ENCODE measurements around the gene SNW1.
A peak's percentile ranks its signal among the peaks of the same experiment; 100 is the strongest.
"Not testable (repeated sequence)": the region's sequence is repeated elsewhere in the genome, so short reads cannot be mapped to it uniquely, and the experiment has no call there.

SNW1 gene

DNA sequence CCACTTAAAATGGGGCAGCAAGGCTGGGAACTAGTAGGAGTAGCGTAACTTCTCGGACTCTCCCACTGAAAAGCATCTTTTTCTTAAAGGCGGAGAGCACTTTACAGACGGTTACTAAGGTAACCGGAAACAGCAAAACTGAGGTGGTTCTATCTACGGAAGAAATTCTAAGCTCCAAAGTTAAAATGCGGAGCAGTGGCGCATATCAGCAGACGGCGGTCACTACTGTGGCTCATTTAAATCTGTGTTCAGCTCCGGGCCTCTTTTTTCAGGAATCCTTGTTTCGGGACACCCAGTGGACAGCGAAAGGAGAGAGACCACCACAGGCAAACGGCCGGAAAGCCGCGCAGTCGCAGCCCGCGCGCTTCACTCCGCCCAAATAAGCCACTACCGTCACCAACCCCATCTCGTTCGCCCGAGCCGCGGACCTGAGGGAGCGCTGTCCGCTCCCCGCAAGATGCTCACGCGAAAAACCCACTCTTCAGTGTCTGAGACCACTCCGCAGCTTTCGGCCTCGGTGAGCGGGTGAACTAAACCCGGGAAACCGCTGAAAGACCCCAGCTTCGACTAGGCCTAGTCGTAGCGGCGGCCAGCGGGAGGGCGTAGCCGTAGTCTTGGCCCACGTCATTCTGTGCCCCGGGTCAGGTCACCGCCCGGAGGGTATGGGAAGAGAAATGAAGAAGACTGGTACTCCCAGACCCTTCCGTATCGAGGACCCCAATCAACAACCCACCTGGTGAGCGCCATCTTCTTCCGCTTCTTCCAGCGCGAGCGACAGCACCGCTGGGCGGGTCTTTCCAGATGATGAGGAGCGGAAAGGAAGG lies at the start of gene SNW1:
TSS of gene SNW1 (minus strand) at position 776 of the 824 bp plus-strand sequence. CDS start at position 747, 29 bp downstream.
- no peak for DNase-seq

DNA sequence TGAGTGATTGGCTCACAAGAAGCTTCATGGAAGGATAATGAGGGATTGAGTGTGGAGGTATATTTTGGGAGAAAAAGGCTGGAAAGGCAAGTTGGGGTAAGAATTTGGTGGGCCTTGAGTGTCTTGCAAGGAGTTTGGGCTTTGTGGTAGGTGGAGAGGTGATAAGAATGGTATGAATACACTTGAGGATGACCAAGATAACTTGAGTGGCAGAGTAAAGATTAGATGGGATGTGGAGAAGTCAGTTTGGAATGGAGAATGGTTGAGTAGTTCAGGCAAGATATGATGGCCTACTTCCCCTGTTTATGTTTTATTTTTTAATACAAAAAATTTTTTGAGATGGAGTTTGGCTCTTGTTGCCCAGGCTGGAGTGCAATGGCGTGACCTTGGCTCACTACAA lies 48.1 kb upstream of the SNW1 start:
- DNase-seq, result no peak

DNA sequence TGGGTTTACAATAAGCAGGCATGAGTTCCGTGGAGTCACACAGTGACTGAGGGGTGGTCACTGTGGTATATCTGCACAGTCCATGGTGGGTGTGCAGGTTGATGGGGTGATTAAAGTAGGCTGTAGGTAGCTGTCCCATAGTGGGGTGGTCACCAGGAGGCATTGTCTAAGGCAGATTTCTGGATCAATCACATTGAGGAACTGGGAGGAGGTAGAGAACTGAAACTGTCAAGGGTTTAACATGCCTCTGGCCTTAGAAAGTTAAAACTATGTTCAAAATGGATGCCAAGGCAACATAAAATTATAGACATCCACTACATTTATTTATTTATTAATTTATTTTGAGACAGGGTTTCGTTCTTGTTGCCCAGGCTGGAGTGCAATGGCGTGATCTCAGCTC lies 47.3 kb upstream of the SNW1 start:
- DNase-seq, result no peak

DNA sequence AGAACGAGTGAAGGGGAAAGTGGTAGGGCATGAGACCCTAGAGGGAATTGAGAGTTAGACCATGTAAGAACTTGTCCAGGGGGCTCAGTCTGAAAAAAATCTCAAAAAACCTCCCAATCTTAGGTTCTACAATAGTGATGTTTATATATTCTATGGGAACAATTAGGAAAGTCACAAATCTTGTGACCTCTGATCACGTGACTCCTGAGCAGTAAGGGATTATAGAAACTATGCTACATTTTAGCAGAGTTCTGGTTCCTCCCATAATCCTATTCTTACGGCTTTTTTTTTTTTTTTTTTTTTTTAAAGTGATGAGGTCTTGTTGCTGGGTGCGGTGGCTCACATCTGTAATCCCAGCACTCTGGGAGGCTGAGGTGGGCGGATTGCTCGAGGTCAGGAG lies 44.8 kb upstream of the SNW1 start:
- DNase-seq, result no peak

DNA sequence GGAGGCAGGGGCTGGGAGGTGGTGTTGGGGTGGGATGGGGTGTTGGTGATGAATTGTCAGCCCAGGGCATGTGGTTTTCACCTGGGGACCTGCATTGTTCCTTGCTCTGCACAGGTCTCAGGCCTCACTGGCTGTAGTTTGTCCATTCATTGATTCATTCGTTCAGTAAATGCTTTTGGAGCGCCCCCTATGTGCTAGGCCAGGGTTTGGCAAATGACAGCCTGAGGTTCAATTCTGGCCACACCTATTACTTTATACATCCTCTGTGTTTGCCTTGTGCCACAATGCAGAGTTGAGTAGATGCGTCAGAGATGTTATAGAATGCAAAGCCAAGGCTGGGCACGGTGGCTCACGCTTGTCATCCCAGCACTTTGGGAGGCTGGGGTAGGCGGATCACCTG lies 43.6 kb upstream of the SNW1 start:
- no peak for DNase-seq

DNA sequence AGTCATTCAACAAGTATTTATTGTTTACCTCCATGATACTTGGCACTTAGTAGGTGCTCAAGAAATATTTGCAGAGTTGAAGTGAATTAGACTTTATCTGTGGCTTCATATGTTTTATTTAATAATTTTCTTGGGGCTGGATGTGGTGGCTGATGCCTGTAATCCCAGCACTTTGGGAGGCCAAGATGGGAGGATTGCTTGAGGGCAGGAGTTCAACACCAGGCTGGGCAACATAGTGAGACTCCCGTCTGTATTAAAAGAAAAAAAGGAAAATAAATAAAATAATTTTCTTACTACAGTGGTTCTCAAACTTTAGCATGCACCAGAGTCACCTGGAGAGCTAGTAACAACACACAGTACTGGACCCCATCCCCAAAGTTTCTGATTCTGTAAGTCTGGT lies 39.9 kb upstream of the SNW1 start:
- DNase-seq, result no peak

DNA sequence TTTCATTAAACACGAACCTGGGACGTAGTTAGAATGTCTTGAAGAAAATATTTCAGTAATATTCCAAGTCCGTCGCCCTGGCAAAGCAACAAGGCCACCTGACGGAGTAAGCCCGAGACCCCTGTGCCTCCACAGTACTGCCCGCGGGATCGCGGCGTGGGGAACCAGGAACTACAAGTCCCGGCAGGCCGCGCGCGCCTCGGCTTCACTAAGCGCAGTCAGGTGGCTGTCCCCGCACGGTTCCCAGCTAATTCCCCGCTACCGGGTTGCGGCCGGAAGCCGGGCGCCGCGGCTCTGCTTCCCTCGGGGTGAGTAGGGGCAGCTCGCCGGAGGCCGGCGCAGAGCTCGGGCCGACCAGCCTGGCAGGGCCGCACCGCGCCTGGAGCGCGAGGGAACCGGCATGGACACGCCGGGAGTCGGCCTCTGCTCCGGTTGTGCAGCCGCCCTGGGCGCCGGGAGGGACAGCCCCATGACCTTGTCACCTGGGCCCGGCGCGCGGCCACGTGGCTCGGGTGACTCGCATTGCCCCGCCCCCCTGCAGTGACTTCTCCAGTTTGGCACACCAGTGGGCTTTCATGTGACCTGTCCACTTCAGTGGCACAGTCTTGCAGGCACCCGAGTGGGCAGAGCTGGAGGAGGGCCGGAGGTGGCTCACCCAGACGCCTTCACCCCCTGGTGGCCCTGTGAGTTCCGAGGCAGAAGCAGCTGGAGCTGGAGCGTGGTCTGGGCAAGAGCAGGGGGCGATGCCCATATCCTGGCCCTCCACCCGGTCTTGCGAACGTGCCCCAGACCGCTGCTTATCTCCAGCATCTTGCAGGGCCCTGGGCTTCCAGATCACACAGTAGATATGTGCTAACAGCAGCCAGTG lies 39.1 kb upstream of the SNW1 start, which contains the start of gene ADCK1:
TSS of gene ADCK1 (plus strand) at position 247 of the 868 bp plus-strand sequence. CDS start 18,870 bp downstream, outside the sequence.
- DNase-seq, result peak; percentile 83

DNA sequence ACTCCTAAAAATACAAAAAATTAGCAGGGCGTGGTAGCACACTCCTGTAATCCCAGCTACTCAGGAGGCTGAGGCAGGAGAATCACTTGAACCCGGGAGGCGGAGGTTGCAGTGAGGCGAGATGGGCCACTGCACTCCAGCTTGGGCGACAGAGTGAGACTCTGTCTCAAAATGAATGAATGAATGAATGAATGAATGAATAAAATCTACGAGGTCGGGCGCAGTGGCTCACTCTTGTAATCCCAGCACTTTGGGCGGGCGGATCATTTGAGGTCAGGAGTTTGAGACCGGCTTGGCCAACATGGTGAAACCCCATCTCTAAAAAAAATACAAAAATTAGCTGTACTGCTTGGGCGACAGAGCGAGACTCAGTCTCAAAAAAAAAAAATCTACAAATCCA lies 38.5 kb upstream of the SNW1 start:
- DNase-seq, result not testable (repeated sequence)

DNA sequence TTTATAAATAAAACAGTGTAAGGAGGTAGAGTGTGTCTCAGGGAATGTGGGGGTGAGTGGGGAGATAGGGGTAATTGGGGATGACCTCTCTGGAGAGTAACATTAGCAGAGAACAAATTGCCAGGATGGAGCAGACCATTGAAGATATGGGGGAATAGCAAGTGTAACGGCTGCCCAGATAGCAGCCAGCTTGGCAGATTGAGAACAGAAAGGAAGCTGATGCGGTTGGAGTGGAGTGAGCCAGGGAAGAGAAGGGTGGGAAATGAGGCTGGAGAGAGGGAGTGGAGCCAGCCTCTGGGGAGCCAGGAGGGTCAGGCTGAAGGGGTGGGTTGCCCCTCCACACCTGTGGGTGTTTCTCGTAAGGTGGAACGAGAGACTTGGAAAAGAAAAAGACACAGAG lies 33.4 kb upstream of the SNW1 start:
- DNase-seq, result no peak

DNA sequence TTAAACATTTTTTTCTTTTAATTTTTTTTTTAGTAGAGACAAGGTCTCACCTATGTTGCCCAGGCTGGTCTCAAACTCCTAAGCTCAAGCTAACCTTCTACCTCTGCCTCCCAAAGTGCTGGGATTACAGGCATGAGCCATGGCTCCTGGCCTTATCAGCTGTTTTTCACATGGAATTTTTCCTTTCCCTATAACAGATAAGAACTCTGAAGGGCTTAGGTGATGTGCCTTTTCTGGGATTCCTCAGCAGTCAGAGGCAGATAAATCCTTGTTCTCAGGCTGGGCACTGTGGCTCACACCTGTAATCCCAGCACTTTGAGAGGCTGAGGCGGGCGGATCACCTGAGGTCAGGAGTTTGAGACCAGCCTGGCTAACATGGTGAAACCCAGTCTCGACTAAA lies 32.3 kb upstream of the SNW1 start:
- DNase-seq, result not testable (repeated sequence)

DNA sequence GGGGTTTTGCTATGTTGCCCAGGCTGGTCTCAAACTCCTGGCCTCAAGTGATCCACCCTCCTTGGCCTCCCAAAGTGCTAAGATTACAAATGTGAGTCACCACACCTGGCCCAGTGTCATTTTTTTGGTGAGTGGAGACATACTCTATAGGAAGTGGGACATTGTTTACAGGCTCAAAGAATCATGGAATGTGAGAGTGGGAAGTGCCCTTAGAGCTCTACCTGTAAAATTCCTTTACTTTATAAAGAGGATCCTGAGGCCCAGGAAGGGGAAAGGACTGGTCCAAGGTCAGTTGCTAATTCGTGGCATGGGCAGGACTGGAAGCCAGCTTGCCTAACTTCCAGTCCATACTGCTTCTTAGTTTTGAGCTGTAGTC lies 30.3 kb upstream of the SNW1 start:
- DNase-seq, result no peak

DNA sequence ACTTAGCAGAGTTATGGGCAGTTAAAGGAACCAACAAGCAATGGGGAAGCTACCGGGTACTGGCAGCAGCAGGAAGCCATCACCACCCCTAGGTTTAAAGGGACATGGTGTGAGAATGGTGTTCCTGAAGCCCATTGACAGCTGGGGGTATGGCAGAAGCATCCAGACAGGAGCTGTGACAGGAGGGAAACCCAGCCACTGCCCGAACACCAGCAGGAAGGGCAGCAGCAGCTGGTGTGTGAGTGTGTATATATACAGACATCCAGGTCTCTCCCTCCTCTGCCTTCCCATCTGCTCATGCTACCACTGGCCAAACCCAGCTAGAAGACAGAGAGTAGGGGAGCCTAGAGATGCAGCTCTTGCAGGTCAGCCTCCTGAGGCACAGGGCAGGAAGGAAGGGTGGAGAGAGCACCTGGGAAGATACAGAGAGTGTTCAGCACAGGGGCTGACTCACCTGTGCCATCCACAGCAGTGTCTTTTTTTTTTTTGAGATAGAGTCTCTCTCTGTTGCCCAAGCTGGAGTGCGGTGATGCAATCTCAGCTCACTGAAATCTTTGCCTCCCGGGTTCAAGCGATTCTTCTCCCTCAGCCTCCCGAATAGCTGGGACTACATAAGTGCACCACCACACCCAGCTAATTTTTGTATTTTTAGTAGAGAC lies 29.7 kb upstream of the SNW1 start:
- no peak for DNase-seq

DNA sequence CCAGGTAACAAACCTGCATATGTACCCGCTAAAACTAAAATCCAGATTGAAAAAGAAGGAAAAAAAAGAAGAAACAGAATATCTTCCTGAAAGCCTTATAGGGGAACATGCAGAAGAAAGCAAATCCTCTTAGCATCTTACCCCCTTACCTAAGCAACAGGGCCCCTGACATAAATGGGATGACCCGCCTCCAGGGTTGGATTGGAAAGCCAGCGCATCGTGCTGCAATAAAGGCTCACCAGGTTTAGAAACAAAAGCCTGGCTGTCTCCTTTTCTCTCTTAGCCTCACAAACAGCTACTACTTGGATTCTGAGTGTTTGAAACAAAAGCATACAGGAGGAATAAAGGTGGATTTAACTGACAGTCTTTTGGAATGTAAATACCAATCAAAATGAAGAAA lies 25.2 kb upstream of the SNW1 start:
- DNase-seq, result no peak

DNA sequence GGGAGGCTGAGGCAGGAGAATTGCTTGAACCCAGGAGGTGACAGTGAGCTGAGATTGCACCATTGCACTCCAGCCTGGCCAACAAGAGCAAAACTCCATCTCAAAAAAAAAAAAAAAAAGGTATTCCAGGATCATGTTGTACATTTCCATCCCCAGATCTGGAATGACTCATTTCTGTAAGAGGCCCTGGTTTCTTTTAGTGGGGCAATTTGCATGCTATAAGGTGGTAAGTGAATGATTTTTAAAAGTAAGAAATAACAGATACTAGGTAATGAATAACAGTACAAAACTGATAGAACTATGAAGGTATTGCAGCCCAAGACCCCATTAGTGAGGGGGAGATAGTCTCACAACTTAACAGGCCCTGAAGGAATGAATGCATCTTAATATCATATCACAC lies 21.2 kb upstream of the SNW1 start:
- DNase-seq, result no peak

DNA sequence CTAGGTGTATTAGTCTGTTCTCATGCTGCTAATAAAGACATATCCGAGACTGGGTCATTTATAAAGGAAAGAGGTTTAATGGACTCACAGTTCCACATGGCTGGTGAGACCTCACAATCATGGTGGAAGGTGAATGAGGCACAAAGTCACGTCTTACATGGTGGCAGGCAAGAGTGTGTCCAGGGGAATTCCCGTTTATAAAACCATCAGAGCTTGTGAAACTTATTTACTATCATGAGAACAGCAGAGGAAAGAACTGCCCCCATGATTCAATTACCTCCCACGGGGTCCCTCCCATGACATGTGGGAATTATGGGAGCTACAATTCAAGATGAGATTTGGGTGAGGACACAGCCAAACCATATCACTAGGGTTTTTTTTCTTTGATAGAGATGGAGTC lies 13.0 kb upstream of the SNW1 start:
- DNase-seq, result not testable (repeated sequence)

DNA sequence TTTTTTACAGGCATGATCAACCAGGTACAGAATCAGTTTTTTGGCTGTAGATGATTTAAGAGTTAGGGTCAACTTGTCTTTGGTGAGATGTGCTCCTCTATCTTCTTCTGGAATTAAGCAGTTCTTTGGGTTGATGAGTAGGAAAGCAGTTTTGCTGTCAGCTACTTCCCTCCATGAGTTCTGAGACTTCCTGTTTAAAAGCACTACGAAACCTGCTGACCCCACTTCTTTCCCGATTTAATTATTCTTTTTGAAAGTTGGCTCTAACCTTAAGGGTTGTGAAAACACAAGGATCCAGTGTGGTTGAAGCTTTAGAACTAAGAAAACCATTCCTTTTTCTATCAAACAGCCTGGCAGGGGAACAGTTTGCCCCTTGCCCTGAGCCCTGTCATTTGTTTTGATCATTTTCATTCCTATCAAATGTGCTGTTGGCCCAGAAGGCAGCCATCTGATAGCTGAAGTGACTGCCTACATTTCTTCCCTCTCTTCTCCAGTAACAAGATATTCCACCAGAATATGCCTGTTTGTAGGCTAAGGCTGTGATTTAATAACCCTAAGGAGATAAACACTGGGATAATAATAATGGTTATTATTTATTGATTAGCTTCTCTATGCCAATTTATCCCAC lies 7.6 kb upstream of the SNW1 start:
- DNase-seq, result not testable (repeated sequence)

DNA sequence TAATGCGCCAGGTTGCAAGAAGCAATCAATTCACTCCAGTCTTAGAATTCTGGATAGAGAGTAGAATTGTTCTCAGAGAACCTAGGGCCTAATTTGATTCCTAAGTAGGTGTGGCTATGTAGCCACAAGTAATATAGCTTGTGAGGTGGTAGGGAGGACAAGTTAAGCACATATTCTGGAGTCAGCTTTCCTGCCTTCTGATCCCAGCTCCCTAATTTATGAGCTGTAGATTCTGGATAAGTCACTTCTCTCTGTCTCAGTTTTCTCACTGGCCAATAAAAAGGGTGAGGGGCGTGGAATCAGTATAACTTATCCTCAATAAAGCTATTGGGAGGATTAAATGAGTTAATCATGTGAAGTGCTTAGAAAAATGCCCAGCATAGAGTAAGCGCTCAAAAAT lies 3.0 kb upstream of the SNW1 start:
- DNase-seq, result no peak

DNA sequence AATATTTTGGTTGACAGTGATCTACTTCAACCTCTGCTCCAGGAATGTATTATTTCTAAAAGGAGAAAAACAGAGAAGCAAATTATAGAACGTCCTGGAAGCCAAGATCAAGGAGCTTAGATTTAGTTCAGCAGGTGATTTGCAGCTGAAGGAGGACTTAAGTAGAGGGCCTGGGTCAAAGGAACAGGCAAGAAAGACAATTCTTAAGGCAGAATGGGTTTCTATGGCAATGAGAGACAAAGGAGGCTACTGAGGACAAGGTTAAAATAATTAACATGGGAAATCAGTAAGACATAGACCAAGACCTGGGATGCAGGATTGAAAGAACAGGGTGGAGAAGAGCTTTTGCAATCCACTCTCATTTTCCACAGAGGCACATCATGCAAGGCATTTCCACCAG lies 2.4 kb upstream of the SNW1 start:
- DNase-seq, result no peak

DNA sequence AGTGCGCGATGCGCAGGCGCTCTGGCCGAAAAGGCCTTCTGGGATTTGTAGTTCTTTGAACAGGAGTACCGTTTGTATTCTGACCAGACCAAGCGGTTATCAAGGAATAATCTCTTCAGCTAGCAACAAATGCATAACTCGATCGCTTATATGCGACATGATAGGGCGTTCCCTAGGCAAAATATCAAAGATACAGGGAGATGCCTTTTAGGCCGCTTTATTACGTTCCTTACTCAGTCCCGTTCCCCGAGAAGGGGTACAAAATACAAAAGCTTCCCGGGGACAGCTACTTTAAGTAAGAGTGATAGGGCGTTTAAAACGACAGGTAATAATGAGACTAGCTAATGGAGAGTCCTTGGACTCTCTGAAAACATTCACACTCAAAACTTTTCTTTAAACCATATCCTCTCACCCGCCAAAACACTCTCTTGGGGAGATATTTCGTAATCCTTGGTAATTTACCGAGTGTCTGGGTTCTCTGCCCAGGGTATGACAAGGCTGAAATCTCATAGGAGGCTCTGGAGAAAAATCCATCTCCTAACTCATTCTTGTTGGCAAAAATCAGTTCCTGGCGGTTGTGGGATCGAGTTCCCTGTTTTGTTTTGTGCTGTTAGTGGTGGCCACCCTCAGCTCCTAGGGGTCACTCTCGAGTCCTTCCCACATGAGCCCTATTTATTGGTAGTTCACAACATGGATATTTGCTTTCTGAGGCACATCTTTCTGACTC lies 412 bp upstream of the SNW1 start:
- no peak for DNase-seq

DNA sequence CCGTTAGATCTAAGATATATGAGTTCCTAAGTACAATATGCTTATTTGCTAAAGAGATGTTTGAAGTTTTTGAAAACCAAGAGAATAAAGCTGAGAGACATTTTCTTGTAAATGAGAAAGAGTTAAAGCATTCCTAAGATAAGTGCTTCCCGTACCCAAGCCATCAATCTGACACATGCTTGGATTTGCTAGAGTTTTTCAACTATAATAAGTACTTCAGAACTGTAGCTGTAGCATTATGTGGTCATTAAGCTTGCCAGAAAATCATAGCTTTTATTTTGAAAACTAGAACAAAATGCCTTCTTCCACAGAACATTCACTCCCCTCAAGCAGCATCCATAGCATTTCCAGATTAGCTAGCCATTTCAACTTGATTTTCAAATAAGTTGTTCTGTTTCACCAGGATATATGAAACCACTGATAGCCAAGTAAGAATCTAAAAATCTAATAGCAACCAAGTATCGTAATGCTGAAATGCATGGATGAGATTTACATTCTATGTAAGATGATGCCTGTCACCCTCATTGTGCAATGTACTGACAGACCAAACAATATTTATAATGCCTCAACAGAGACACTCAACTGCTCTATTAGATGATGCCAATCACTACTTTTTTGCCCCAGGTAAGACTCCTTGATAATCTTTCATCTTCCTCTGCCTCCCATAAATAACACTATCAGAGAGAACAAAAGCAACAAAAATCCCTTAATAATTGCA lies 8.0 kb downstream of the SNW1 start:
- DNase-seq, result no peak

DNA sequence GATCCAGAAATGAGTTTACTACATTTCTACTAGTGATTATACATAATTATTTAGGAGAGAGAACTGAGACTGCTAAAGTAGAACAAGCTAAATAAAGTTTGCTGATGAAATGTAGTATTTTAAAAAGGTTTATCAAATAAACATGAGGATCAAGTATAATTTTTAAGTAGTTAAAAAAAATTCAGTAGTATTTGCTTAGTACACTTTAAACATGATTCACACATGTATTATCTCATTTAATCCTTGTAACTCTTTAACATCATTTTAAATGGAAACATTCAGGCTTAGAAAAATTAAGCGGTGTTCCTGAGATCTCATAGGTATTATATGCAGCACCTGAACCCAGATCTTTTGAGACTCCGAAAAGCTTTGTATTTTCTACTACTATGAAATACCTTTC lies 8.7 kb downstream of the SNW1 start:
- DNase-seq, result no peak

DNA sequence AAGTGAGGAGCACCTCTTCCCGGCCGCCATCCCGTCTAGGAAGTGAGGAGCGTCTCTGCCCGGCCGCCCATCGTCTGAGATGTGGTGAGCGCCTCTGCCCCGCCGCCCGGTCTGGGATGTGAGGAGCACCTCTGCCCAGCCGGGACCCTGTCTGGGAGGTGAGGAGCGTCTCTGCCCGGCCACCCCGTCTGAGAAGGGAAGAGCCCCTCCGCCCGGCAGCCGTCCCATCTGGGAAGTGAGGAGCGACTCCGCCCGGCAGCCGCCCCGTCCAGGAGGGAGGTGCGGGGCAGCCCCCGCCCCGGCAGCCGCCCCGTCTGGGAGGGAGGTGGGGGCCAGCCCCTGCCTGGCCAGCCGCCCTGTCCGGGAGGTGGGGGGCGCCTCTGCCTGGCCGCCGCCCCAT lies 13.5 kb downstream of the SNW1 start:
- DNase-seq, result not testable (repeated sequence)

Measured in cortex of kidney (tissue), 1 donor.